Astrocyte of the cerebellum (primary cell): ENCODE data around the gene SCN5A.

Experiments
- DNase-seq: peaks from one replicate; pipeline ENCODE4 v3.0.0-alpha.2; 2011; ENCODE audit warnings: low read depth
- H3K4me3 ChIP-seq: 2 replicates; pipeline ENCODE4 v1.5.1; 2011; ENCODE audit warnings: mild to moderate bottlenecking, low read depth, low read length, moderate library complexity
- CTCF ChIP-seq: IDR thresholded peaks from 2 replicates; pipeline ENCODE4 v1.5.1; 2012; ENCODE audit warnings: low read length, low read depth, moderate library complexity, mild to moderate bottlenecking; ENCODE audit errors: missing control alignments
- in situ Hi-C: cut with HindIII; loops from 2 replicates; pipeline ENCODE4 v1.10.0; 2017; ENCODE audit warnings: low sequenced_read_pairs

The SCN5A gene

DNA sequence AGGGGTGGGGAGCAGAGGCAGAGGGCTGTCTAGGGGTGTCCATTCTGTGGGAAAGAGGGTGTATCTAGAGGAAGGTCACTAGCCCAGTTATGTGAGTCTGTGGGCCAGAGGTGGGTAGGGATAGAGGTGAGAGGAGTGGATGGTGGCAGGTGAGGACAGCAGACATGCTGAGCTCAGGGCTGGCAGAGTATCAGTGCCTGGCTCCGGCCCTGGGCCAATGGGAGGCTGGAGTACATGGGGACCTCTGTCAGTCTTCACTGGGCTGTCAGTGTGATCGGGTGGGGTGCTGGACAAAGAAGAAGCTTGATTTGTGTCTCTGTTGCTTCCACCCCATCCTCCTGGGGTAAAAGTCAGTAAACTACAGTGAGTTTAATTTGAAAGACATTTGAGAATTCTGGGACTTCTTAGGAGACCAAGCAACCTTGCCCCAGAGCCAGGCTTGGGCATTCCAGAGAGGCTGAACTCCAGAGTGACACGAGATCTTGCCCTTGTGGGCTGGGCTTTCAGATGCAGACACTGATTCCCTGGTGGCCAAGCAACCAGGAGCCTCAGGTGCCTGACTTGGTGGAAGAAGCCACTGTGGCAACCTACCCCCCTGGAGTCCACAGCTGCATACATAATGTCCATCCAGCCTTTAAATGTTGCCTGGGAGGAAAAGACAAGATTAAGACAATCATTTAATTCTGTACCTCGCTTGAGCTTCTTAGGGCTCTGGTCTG lies 92.7 kb downstream of the SCN5A start:
- in situ Hi-C loops, result loop anchor here (5.0 kb wide), 2 partner anchors 41 to 91 kb away; partner anchors contain the start of gene SCN5A

DNA sequence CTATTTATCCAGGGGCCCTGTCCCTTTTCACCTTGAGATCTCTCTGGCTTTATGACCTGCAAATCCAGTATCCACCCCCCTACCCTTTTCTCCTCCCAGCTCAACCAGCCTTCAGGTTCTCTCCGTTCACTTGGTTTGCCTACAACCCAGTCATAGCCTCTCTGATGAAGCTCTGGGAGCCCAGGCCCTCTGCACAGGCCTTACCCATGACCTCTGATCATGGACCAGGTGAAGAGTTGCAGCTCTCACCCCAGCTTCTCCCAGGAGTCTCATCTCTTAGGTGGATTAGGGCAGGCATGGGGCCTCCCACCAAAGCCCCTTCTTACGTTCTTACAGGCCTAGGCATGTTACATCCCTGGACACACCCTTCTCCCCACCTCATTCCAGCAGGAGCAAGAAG lies 93.6 kb downstream of the SCN5A start:
- no peak overlapping the region for H3K4me3 ChIP-seq
- no peak for DNase-seq
- TF ChIP-seq CTCF, result no peak
- in situ Hi-C loops, result loop anchor here (5.0 kb wide), 2 partner anchors 41 to 91 kb away; partner anchors contain the start of gene SCN5A

More for the DNA sequence above, 92.7 kb downstream of the SCN5A start:
- no peak for DNase-seq
- no peak overlapping the region for H3K4me3 ChIP-seq
- TF ChIP-seq CTCF, result no peak

- DNase-seq, result no peak
- TF ChIP-seq CTCF, result no peak
- no peak overlapping the region for H3K4me3 ChIP-seq
- in situ Hi-C loops, result loop anchor here (5.0 kb wide), 2 partner anchors 42 to 92 kb away; partner anchors contain the start of gene SCN5A
These were observed 94.2 kb downstream of the SCN5A start for GRCh38 chr3:38555149-38555840.

GRCh38 chr3:38554127-38554827 lies 95.2 kb downstream of the SCN5A start:
- in situ Hi-C loops, result no loop called here
- no peak for TF ChIP-seq CTCF
- H3K4me3 ChIP-seq, result no peak overlapping the region
- DNase-seq, result no peak

DNA sequence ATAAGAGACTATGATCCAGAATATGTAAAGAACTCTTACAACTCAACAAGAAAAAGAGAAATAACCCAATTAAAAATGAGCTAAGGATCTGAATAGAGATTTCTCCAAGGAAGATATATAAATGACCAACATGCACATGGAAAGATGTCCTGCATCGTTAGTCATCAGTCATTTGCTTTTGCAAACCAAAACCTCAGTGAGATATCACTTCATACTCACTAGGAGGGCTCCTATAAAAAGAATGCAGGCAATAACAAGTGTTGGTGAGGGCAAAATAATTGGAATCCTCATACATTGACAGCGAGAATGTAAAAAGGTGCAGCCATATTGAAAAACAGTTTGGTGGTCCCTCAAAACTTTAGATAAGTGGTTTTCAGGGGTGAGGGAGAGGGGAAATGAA lies 96.4 kb downstream of the SCN5A start:
- in situ Hi-C loops, result no loop called here
- TF ChIP-seq CTCF, result no peak
- H3K4me3 ChIP-seq, result no peak overlapping the region
- no peak for DNase-seq

GRCh38 chr3:38552364-38552763 lies 97.1 kb downstream of the SCN5A start:
- no peak for DNase-seq
- in situ Hi-C loops, result no loop called here
- no peak overlapping the region for H3K4me3 ChIP-seq
- TF ChIP-seq CTCF, result no peak
